Left kidney (tissue), 1 donor: Measurements from ENCODE around the gene PLS1. TPM values are rescaled to one million over a fixed set of nuclear protein-coding genes. Genes with fewer than 3 reads are reported as not detected.

ENCODE experiments used
- polyA plus RNA-seq: library from polyadenylated mRNA; unstranded; fragments of 120-200 nt; gene quantifications from one replicate; pipeline ENCODE4 v1.2.1, GENCODE V29; 2013; ENCODE audit not compliant: insufficient read length

PLS1 gene
- polyA plus RNA-seq, 1 donor: 28.9 TPM

Other genes with a start within 250 kb of the PLS1 start
- gene XRN1, start 148.4 kb upstream of the PLS1 start, polyA plus RNA-seq: 35.7 TPM
- gene ATR, start 17.7 kb upstream of the PLS1 start, polyA plus RNA-seq: 40.0 TPM
- 14.4 TPM for gene TRPC1, start 127.6 kb downstream of the PLS1 start, polyA plus RNA-seq